ENCODE results near the gene SRGAP1.

The SRGAP1 gene

DNA sequence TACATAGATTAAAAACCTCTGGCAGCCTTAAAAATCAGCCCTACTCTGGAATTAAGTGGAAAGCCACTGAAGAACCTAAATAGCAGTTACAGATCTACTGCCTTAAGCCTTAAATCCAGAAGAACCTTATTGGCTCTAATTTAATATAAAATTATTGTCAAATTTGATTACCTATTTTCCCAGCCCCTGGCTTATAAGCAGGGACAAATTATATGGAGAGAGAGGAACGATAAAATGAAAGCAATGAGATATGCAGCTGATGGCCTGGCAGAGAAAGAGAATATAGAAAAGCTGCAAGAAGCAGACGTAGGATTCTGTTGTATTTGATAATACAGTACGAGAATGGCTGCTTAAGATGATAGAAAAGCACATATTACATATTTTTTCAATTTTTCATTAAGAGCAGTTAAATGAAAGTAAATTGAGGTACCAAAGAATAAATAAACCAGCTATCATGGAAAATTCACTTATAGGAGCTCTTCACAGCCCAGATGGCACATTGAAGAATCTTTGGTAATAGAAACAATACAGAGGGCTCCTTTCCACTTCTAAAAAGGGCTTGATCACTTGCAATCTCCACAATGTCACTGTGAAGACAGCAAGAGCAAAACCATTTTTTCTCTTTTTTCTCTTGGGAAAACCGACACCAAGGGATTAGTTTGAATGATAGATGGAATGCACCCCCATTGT lies 248.2 kb downstream of the SRGAP1 start:
- no peak overlapping the region for H3K4me3 ChIP-seq (ENCODE audit: low read depth, low read length)
- no peak for TF ChIP-seq CTCF (IDR thresholded peaks at IDR 0.05; ENCODE audit: low read depth, low read length, missing control alignments)
- H3K36me3 ChIP-seq (replicated peaks), result no peaks in the 10 kb centered on the region
- in situ Hi-C loops (cut with HindIII; ENCODE audit: low pct_ligation_motif_present, low sequenced_read_pairs), result no loop called here
- H3K27me3 ChIP-seq (replicated peaks), result no peaks in the 10 kb centered on the region
- no peak overlapping the region for H3K27ac ChIP-seq
- no peak for DNase-seq

- Histone ChIP-seq H3K27me3 (replicated peaks) (no peaks in the 10 kb centered on the region), H3K36me3 (replicated peaks) (no peaks in the 10 kb centered on the region), H3K27ac (no peak overlapping the region), H3K4me3 (ENCODE audit: low read depth, low read length) (no peak overlapping the region)
- TF ChIP-seq CTCF (IDR thresholded peaks at IDR 0.05; ENCODE audit: low read depth, low read length, missing control alignments), result no peak
- no peak for DNase-seq
- in situ Hi-C loops (cut with HindIII; ENCODE audit: low pct_ligation_motif_present, low sequenced_read_pairs), result no loop called here
Measured at GRCh38 chr12:64093689-64094088, 249.2 kb downstream of the SRGAP1 start.

DNA sequence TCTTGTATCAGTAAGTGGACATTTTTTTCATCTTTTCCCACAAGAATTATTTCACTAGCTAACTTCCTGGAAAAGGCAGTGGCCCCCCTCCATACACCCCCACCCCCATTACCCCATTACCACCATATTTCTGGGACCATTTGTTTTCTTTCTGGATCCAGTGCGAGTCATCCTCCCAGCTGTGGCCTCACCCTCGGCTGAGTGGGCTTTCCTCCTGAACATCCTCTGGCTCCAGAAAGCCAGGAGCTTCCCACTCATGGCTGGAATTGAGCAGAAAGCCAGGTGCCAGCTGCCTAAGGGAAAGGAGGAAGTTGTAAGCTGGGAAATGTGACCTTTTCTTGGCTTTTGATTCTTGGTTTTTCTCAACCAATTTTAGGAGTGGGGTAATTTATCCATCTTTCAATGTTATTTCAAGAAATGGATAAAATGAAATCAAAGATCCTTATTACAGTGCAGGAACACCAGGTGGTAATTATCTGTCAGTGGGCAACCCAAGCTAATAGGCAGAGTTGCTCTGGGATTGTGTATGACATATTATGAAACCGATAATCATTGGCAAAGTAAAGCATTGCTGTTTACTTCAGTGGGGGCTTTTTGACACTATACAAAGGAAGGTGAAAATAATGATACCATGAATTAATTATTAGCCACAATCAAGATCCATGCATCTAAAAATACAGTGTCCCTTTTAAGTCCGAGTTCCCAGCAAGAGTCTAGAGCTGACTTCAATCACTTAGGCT lies 253.0 kb downstream of the SRGAP1 start:
- Histone ChIP-seq H3K27ac (no peak overlapping the region), H3K4me3 (ENCODE audit: low read depth, low read length) (no peak overlapping the region), H3K27me3 (replicated peaks) (no peaks in the 10 kb centered on the region), H3K36me3 (replicated peaks) (peaks cover 3% of the 10 kb centered on the region)
- in situ Hi-C loops (cut with HindIII; ENCODE audit: low pct_ligation_motif_present, low sequenced_read_pairs), result no loop called here
- no peak for TF ChIP-seq CTCF (IDR thresholded peaks at IDR 0.05; ENCODE audit: low read depth, low read length, missing control alignments)
- DNase-seq, result no peak

DNA sequence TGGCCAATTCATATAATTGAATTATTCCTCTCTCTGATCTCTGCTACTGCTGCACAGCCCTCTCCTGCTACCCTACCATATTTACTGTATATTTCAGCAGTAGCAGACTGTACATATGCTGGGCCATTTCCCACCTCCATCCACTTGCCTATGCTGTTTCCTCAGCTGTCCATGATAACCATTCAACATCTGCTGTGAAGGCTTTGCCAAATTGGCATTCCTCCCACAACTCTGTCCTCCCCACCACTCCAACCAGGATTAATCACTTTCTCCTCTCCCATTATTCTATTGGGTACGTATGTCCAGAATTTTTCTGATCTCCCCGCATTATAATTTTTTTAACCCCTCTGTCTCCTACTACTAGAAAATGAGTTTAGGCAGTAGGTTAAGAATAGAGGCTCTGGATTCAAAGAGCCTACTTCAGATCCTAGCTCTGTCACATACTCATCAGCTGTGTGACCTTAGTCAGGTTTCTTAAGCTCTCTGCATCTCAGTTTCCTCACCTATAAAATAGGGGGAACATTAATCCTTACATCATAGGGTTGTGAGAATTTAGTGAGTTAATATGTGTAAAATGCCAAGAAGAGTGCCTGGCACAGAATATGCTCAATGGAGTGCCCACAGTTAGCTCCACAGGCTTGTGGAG lies 254.3 kb downstream of the SRGAP1 start:
- no peak for TF ChIP-seq CTCF (IDR thresholded peaks at IDR 0.05; ENCODE audit: low read depth, low read length, missing control alignments)

DNA sequence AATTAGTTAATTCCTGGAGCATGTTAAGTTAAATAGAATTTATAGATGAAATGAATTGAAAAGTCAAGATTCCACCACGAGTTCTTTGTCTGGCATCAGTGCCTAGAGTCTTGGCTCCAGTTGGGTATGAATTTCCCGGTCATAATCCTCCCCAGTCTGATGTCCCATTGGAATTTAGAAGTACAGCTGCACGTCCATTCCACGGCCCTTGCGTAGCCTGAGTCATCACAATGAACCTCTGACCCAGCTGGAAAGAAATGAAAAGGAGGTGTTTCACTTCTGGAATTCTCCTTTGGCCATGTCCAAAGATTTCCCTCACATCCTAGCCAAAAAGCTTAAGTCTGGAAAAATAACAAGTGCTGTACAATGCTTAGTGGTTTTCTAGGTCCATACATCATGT lies 254.9 kb downstream of the SRGAP1 start:
- DNase-seq, result peak; percentile 82
- H3K4me3 ChIP-seq (ENCODE audit: low read depth, low read length), result no peak overlapping the region
- peak overlapping the region; percentile 55 for H3K27ac ChIP-seq
- H3K36me3 ChIP-seq (replicated peaks), result peaks cover 3% of the 10 kb centered on the region
- no peak for TF ChIP-seq CTCF (IDR thresholded peaks at IDR 0.05; ENCODE audit: low read depth, low read length, missing control alignments)
- no peaks in the 10 kb centered on the region for H3K27me3 ChIP-seq (replicated peaks)
- in situ Hi-C loops (cut with HindIII; ENCODE audit: low pct_ligation_motif_present, low sequenced_read_pairs), result no loop called here

More for the DNA sequence above, 254.3 kb downstream of the SRGAP1 start:
- in situ Hi-C loops (cut with HindIII; ENCODE audit: low pct_ligation_motif_present, low sequenced_read_pairs), result no loop called here
- Histone ChIP-seq H3K27ac (peak overlapping the region; percentile 55), H3K4me3 (ENCODE audit: low read depth, low read length) (no peak overlapping the region), H3K27me3 (replicated peaks) (no peaks in the 10 kb centered on the region), H3K36me3 (replicated peaks) (peaks cover 3% of the 10 kb centered on the region)
- peak; percentile 29 for DNase-seq
